Activated gamma-delta T cell treated with Interleukin-2 at 50 U/mL for 16 hours (primary cell): ENCODE measurements around the gene NCR3LG1.

Experiments
- DNase-seq: peaks from one replicate; pipeline ENCODE4 v3.0.0-alpha.2; 2020

NCR3LG1 gene, protein sequence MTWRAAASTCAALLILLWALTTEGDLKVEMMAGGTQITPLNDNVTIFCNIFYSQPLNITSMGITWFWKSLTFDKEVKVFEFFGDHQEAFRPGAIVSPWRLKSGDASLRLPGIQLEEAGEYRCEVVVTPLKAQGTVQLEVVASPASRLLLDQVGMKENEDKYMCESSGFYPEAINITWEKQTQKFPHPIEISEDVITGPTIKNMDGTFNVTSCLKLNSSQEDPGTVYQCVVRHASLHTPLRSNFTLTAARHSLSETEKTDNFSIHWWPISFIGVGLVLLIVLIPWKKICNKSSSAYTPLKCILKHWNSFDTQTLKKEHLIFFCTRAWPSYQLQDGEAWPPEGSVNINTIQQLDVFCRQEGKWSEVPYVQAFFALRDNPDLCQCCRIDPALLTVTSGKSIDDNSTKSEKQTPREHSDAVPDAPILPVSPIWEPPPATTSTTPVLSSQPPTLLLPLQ

DNA sequence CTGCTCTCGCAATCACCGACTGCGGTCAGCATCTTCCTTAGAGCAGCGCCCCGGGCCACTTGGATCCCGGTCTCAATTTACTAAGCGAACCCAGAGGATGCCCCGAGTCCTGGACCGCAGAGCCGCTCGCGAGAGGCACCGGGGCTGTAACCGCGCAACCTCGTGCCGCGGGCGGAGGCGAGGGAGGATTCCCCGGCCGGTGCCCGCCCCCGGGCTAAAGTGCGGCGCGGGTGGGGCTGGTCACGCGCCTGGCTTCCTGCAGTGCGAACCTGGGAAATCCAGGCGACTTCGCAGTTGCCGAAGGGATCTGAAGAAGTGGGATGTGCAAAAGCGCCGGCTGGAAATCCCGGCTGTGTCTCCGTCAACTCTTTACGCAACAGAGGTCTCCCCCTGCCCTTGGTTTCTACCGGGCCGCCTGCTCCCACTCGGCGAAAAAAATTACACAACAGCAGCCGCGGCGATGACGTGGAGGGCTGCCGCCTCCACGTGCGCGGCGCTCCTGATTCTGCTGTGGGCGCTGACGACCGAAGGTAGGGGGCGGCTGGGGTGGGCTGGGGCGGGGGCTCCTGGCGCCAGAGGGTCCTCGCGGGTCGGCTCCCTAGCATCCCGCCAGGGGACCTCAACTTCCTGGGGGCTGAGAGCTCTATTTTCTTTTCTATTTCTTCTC is at the start of gene NCR3LG1:
NCR3LG1 (plus strand) TSS at position 291 of the 667 bp plus-strand sequence; CDS start at position 461, 170 bp downstream.
- DNase-seq = peak; percentile 53

DNA sequence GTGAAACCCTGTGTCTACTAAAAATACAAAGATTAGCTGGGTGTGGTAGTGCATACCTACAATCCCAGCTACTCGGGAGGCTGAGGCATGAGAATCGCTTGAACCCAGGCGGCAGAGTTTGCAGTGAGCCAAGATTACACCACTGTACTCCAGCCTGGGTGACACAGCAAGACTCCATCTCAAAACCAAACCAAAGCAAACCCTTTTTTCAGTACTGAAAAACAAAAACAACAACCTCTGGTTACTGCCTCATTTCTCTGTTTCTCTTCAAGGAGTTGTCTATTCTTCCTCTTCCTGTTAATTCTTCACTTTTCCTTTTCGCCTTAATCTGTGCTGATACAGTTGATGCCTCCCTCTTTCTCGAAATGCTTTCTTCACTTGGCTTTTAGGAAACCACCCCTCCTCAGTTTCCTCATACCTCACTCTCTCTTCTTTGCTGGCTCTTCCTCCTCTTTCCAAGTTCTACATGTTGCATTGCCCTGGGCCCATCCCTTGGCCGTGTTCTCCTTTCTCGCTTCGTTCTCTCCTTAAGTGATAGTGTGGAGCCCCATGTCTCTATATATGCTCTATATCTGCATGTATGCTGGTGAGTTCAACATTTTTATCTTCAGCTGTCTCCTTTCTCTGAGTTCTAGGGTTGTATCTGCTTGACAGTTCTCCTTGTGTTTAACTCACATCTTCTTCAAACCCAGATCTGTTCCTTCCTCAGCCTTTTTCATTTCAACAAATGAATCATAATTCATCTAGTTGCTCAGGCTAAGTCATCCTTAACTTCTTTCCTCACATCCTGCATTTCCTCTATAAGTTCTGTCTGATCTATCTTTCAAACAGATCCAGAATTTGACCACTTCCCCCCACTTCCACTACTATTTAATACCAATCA is 38.0 kb upstream of the NCR3LG1 start:
- no peak for DNase-seq

DNA sequence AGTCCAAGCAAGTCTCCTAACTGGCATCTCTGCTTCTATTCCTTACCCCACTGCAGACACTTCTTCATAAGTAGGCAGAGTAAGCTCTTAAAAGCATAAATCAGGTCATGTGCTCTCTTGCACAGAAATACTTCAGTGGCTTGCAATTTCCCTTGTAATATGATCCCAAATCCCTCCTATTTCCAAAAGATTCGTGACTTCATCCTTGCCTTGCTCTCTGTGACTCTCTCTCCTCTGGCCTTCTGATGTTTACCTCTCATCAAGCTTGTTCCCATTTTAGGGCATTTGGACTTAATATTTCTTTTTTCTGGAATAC is 37.4 kb upstream of the NCR3LG1 start:
- no peak for DNase-seq

DNA sequence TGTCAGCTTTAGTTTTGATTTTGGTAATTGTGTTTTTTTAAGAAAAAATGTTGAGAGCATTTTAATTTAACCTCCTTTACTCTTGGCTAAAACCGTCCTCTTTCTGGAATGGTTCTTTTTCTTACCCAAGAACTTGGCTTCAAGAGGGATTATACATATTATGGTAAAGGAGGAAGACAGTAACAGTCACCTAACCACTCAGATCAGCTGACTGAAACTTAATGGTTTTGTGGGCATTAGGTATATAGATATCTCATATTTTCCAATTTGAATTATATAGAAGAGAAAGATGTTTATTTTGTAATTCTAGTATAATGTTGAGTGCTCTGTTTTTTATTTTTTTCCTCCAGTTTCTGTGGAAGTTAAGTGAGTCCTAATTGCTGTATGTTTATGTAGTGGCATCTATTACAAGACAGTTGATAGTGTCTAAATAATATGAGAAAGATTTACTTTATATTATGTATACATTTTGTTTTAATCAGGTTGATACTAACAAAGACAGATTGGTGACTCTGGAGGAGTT is 36.6 kb upstream of the NCR3LG1 start:
- no peak for DNase-seq

DNA sequence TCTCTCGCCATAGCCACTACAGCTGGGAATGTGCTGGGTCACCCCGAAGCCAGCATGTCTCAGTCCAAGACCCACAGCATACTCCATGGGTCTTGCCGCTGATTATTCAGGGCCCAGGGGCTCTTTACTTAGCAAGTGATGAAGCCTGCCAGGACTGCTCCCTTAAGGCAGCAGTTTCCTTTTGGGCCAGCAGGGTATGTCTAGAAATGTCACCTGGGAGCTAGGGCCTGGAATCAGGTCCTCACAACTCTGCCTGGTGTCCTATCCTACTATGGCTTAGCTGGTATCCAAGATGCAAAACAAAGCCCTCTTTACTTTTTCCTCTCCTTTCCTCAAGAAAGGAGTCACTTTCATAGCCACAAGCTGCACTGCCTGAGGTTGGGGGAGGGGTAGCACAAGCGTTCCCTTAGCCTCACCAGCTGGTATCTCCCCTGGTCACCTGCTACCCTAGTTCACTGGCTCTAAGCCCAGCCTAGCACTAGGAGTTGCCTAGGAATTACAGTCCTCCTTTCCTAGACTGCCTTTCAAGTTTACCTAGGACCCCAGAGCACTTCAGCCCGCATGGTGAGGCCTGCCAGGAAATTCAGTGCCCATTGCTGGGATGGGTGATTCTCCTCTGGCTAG is 22.6 kb upstream of the NCR3LG1 start:
- no peak for DNase-seq

DNA sequence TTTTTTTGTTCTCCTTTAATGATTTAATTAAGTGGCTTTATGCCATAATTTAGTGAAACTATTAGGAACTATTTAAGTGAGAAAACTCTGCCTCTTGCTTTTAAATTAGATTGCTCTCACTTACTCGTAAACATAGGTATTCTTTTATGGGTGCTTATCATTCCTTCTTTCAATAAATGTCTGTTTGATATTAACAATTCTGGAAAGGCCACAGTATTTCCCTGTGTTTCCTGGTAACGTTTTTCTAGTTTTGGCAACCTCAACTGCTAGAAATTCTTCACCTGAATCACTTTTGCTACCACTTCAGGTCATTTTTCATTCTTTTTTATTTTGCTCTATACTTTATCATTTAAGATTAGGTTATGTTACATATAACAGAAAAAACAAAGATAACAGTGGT is 19.9 kb upstream of the NCR3LG1 start:
- no peak for DNase-seq

DNA sequence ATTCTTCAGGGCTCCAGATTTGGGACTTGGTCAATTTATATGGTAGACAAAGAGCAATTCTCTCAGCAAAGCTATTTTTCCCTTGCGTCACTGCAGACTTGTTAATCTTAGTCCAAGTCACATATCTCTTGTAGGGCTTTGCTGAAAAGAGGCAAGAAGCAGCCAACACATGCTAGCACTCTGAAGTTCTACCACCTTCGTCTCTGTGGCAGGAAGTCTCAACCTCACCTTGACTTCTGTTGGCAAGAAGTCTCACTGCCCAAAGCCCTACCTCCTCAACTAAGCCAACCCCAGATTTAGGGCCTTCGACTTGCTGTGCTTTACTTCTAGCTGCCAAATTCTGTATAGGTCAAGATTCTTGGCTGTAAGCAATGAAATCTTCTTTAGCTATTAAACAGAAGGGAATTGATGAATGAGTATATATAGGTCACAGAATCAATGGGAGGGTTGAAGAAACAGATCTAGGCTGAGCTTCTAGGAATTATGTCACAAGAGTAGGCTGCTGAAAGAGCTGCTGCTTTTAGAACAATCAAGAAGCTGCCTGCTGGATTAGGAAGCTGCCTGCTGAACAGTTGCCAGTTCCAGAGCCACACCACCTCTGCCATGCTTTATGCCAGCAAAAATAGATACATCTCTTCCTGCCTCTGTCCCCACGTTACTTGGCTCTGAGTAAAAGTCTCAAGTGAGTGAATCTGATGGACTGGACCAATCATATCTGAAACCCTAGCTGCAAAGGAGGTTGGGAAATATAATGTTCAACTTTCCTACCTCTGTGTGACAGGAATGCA is 17.6 kb upstream of the NCR3LG1 start:
- peak; percentile 36 for DNase-seq

DNA sequence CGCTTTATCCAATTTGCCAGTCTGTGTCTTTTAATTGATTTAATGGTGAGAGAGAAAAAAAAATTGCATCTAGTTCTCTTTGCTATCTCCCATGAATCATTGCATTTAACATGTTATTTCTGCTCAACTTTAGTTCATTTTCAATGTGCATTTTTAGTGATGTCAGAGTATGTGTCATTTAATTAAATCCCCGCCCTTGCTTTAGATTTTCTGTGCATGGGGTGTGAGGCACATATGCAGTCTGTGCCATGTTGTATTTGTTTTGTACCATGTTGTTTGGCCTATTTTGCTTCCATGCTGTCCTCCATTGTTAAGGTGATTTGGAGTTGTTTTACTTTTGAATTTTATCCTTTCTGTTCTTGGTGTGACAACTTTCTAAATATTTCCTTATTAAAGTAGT is 8.3 kb upstream of the NCR3LG1 start:
- DNase-seq = no peak

DNA sequence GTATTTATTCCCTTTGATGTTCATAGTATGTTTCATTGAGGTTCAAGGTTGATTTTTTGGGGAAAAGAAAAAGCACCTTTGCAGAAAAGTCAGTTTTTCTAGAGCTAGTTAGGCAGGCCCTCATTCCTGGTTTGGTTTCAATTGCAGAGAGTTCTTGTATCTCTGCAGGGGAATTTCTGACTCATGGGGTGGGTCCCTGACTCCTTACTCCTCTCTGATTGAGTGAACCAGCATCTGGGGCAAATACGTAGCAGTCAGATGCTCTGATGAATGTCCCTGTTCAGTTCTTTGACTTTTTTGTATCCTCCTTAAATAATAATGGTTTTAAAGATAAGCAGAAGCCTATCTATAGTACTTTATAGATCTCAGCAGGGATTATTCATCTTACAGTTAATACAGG is 7.7 kb upstream of the NCR3LG1 start:
- DNase-seq = no peak

DNA sequence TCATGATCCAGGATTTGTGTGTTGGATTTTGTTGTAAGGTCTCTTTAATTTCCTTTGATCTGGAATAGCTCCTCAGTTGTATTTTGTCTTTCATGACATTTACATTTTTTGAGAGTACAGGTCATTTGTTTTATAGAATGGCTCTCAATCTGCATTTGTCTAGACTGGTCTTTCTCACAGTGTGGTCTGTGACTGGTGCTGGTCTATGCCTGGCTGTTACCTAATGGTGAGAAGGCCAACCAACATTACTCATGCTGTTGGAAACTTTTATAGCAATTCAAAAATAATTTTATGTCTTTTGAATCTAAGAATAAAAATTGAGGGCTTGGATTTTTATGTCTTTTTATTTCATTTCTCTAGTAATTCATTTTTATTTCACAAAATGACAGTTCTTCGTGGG is 3.9 kb upstream of the NCR3LG1 start:
- DNase-seq = no peak

DNA sequence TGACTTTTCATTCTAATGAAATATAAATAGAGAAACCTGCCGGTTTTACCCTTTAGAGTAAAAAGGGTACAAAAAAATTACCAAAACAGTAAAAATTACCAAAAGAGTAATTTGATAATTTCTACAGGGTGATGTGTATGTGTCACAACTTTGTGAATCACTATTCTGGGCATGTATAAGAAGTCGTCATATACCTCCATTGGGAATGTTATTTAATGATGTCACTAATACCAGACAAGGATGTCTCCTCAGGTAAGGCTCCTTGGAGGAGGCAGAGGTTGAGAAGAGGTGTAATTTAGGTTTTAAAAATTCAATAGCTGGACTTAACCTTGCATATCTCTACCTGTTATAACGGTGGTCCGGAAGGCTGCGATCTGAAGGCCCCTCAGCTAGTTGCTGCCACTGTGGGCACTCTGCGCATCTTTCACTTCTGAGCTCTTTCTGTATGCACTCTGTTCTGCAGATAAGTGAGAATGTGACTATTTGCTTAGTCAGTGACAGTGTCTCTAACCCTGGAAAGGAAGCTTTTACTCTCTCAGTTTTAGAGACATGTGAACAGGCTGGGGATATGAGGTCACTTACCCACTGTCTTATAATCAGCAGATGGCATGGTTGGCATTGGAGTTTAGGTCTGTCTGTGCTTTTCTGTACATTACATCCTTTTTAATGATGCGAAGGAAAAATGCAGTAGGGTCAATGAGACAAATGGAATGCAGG is 987 bp upstream of the NCR3LG1 start:
- no peak for DNase-seq

DNA sequence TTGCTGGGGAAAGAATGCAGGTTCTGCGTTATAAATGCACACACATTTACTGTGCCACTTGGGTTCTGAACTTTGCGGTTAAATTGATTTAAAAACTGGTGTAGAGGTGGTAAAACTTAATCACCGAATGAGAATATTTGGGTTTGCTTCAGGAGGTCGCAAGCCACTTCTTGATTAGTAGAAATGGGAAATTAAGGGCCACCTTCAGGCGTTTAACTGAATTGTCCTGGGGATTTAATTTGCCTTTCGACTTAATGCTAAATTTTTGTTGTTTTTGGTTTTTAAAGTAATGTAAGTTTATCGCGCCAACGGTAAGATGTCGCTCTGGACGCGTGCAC is 459 bp upstream of the NCR3LG1 start:
- DNase-seq = no peak

DNA sequence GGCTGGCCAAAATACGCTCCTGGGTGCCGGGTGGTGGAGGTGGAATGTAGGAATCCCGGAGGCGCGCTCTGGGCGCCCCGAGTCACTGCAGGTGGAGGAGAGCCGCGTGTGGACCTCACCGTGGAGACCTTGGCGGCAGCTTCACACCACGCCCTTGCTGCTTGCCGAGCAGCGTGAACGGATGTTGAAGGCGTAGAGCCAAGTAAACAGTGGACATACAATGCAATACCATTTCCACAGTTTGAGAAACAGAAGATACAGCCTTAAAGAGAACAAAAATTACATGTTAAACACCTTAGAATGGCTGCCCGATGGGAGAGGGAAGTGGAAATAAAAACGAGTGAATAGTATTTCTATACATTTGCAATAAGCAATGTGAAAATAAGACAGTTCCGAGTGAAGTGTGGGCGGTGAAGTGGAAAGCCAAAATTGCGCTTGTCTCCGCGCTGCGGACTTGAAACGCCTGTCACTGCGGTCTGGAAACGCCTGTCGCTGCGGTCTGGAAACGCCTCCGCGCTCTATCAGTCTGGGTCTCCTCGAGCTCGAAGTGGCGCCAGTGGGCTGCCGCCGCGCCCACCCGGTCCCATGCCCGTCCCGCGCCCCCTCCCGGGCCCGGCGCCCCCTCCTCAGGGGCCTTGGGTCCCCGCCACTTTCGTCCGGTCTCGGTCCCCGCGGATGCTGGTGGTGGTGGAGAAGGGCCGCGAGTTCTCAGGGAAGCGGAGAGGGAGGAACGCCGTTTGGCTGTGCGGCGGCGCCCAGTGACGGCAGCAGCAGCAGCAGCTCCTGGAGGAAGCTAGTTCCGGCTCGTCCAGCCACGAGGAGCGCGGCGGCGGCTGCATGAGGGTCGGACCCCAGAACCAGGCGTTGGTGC is 1.6 kb downstream of the NCR3LG1 start:
- peak; percentile 32 for DNase-seq

DNA sequence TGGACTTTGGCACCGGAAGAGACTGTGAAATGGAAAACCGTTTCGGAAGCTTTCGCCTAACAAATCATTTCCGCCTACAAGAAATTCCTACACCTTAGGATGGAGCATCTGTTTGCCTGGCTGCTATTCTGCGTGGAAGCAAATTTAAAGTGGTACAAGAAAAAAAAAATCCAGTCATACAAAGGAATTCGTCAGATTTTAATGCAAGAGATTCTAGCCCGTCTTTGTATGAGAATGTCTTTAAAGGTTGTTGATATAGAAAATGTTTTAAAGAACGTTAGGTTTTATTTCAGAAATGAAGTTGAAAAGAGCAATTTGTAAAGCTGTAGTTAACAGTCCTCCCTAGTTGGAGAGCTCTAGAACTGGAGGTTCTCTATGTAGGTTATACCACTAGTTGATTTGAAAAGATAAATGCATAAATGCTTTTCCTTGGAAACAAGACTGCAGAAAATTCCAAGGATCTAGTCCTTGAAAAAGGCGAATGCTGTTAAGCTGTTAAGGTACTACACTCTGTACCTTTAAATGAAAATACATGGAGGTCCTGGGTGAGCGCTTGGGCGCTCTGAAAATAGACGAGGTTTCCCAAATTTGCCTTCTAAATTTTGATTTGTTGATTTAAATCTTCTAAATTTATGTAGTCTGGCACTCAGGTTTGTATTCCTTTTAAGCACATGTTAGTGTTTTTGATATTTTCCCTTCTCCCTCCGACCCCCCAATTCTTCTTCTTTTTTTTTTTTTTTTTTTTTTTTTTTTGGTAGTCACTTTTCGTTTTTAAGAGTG is 2.4 kb downstream of the NCR3LG1 start:
- DNase-seq = no peak

DNA sequence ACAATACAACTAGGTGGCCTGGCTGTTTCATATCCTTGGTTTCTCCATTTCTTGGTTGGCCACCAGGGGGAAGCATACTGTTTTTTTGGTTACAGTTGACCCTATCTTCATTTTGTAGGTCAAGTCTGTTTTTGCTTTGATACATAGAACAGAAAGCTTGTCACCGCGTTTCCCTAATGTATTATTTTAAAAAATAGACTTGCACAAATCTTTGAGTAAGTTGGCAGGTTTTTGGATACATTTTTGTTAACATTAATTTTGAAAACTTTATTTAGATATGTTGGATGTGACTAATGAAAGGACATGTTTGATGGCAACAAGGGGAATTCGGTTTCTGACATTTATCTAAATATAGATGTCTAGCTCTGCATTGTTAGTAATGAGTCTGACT is 3.0 kb downstream of the NCR3LG1 start:
- peak; percentile 67 for DNase-seq

DNA sequence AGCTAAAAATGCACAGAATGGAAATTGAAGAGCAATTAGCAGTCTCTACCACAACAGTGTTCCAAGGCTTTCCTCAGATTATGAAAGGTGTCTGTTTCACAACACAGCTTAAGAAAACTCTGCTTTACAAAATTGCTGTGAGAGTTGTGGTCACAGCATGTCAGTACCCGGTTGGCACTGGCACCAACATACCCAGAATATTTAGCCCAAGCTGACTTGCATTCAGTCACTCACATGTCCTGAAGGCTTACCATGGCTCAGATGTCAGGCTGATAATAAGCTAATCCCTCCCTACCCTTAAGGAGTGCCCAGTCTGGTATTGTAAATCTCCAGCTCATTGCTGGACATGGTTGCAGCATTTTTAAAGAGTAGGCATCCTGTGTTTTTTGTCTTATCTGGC is 14.9 kb downstream of the NCR3LG1 start:
- DNase-seq = no peak

DNA sequence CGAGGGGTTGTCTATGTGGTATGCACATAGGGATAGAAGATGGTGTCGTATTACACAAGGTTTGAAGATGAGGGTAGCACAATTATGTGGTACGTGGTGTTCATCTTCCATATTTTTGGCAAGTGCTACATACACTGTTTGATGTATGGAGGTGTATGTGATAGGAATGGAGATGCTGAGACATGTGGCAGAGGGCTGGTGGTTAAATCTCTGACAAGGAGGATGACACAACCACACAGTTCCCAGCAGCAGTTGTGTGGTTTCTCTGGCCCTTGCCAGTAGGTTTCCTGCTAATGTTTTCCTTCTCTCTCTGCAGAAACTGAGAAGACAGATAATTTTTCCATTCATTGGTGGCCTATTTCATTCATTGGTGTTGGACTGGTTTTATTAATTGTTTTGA is 17.0 kb downstream of the NCR3LG1 start:
- DNase-seq = no peak

DNA sequence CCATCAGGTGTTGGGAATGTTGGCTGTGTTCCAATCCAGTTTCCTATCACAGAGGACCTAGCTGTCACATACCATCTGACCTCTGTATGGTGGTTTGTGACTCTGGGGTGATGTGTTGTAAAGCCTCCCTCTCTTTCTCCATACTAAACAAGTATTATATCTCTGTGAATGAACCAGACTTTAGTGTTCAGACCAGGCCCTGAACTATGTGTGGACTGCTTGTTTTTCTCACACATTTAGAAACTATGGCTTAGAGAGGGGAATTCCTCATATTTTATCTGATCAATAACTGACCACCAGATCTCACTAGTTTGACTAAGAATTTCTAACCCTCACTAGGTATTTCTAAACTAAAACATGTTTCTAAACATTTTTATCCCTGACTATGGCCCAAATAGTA is 17.5 kb downstream of the NCR3LG1 start:
- no peak for DNase-seq

DNA sequence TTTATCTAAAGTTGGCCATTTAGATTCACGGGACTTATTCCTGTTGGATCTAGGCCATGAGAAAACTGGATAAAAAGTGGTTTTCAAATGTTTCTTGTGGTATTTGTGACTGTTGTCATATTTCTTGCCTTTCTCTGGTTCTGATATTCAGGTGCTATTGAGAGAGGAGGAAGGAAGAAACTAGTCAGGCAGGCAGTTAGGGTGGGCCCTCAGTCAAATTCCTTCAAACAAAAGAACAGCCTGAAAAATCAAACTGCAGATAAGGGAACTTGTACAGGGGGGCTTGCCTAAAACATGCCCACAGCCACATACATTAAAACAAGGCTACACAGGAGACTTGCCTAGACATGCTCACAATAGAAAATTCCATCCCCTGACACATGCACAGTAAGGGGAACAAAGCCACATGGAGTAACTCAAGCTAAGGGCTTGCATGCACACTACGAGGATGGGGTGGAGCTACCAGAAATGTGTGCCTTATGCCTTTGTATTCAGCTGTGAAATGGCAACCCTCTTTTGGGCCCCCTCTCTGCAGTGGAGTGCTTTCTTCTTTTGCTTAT is 18.2 kb downstream of the NCR3LG1 start:
- no peak for DNase-seq
